ENCODE measurements around the gene ZIC1. TPM values are rescaled to one million over a fixed set of nuclear protein-coding genes. Genes with fewer than 3 reads are reported as not detected.

ZIC1 gene
- total RNA-seq, 1 donor from 2014 or later, result 12.8 TPM

GRCh38 chr3:147393943-147394883 is 15.0 kb upstream of the ZIC1 start:
- peak overlapping the region; percentile 88 for H3K27ac Mint-ChIP-seq (ENCODE audit: unreplicated experiment)
- peaks cover 58% of the 10 kb centered on the region for H3K27me3 Mint-ChIP-seq (ENCODE audit: low read depth)
- peaks cover 53% of the 10 kb centered on the region for H3K4me1 Mint-ChIP-seq (ENCODE audit: low read depth)

GRCh38 chr3:147394884-147395225 is 14.3 kb upstream of the ZIC1 start:
- Mint-ChIP-seq H3K36me3 (ENCODE audit: low read depth) (peaks cover 1% of the 10 kb centered on the region), H3K4me1 (ENCODE audit: low read depth) (peaks cover 53% of the 10 kb centered on the region), H3K27me3 (ENCODE audit: low read depth) (peaks cover 55% of the 10 kb centered on the region), H3K27ac (ENCODE audit: unreplicated experiment) (peak overlapping the region; percentile 88), H3K9me3 (ENCODE audit: low read depth) (no peaks in the 10 kb centered on the region), H3K4me3 (ENCODE audit: unreplicated experiment) (peak overlapping the region; percentile 69)
- DNase-seq (ENCODE audit: low spot score), result no peak
- no peak for TF ChIP-seq CTCF (IDR thresholded peaks at IDR 0.05)

More at GRCh38 chr3:147393943-147394883, 15.0 kb upstream of the ZIC1 start:
- TF ChIP-seq CTCF (IDR thresholded peaks at IDR 0.05), result no peak
- Mint-ChIP-seq H3K4me3 (ENCODE audit: unreplicated experiment) (peak overlapping the region; percentile 69), H3K9me3 (ENCODE audit: low read depth) (no peaks in the 10 kb centered on the region), H3K36me3 (ENCODE audit: low read depth) (peaks cover 1% of the 10 kb centered on the region)
- DNase-seq (ENCODE audit: low spot score), result no peak

- TF ChIP-seq CTCF (IDR thresholded peaks at IDR 0.05), result no peak
- peaks cover 56% of the 10 kb centered on the region for H3K27me3 Mint-ChIP-seq (ENCODE audit: low read depth)
- H3K36me3 Mint-ChIP-seq (ENCODE audit: low read depth), result peaks cover 1% of the 10 kb centered on the region
- H3K4me1 Mint-ChIP-seq (ENCODE audit: low read depth), result peaks cover 53% of the 10 kb centered on the region
- peak overlapping the region; percentile 70 for H3K27ac Mint-ChIP-seq (ENCODE audit: unreplicated experiment)
- no peak for DNase-seq (ENCODE audit: low spot score)
- peak overlapping the region; percentile 43 for H3K4me3 Mint-ChIP-seq (ENCODE audit: unreplicated experiment)
- H3K9me3 Mint-ChIP-seq (ENCODE audit: low read depth), result no peaks in the 10 kb centered on the region
Measured at GRCh38 chr3:147395899-147396711, 13.1 kb upstream of the ZIC1 start.

- H3K27me3 Mint-ChIP-seq (ENCODE audit: low read depth), result peaks cover 54% of the 10 kb centered on the region
- H3K27ac Mint-ChIP-seq (ENCODE audit: unreplicated experiment), result no peak overlapping the region
- DNase-seq (ENCODE audit: low spot score), result no peak
- H3K36me3 Mint-ChIP-seq (ENCODE audit: low read depth), result no peaks in the 10 kb centered on the region
- no peak for TF ChIP-seq CTCF (IDR thresholded peaks at IDR 0.05)
- peaks cover 48% of the 10 kb centered on the region for H3K4me1 Mint-ChIP-seq (ENCODE audit: low read depth)
- peak overlapping the region; percentile 42 for H3K4me3 Mint-ChIP-seq (ENCODE audit: unreplicated experiment)
- H3K9me3 Mint-ChIP-seq (ENCODE audit: low read depth), result no peaks in the 10 kb centered on the region
Measured at GRCh38 chr3:147396712-147397046, 12.5 kb upstream of the ZIC1 start.

- Mint-ChIP-seq H3K4me3 (ENCODE audit: unreplicated experiment) (peak overlapping the region; percentile 42), H3K9me3 (ENCODE audit: low read depth) (no peaks in the 10 kb centered on the region), H3K36me3 (ENCODE audit: low read depth) (no peaks in the 10 kb centered on the region), H3K4me1 (ENCODE audit: low read depth) (peaks cover 42% of the 10 kb centered on the region), H3K27ac (ENCODE audit: unreplicated experiment) (peak overlapping the region; percentile 65), H3K27me3 (ENCODE audit: low read depth) (peaks cover 55% of the 10 kb centered on the region)
- no peak for TF ChIP-seq CTCF (IDR thresholded peaks at IDR 0.05)
- DNase-seq (ENCODE audit: low spot score), result no peak
Measured at GRCh38 chr3:147397155-147397874, 11.8 kb upstream of the ZIC1 start.
